Neural progenitor cell (in vitro differentiated cells): ENCODE data around the gene LGMN.

ENCODE experiments used
- CTCF ChIP-seq: fragments of 200-600 bp; sonication (generic); IDR thresholded peaks from 2 replicates; pipeline ENCODE4 v1.5.1; 2017; ENCODE audit warnings: antibody characterized with exemption, mild to moderate bottlenecking
- EZH2phosphoT487 ChIP-seq: fragments of 200-600 bp; sonication (generic); IDR thresholded peaks from 2 replicates; pipeline ENCODE4 v1.6.1; 2017; ENCODE audit warnings: antibody characterized with exemption

GRCh38 chr14:92737619-92738188, 10.7 kb downstream of the LGMN start:
- no peak for TF ChIP-seq CTCF
- no peak for TF ChIP-seq EZH2phosphoT487
